MM.1S (cell line): ENCODE data around the gene TREX2.

Experiments
- CTCF ChIP-seq: fragments of 300-600 bp; sonication (generic); IDR thresholded peaks from 2 replicates; pipeline ENCODE4 v1.5.1; 2016; ENCODE audit warnings: antibody characterized with exemption, low read length, mixed read lengths
- EZH2 ChIP-seq: fragments of 300-600 bp; sonication (generic); optimal IDR thresholded peaks from 2 replicates; pipeline ENCODE3; 2017; ENCODE audit warnings: low read depth, mild to moderate bottlenecking, antibody characterized with exemption, low read length, mixed read lengths
- EZH2phosphoT487 ChIP-seq: fragments of 300-600 bp; sonication (generic); IDR thresholded peaks from 2 replicates; pipeline ENCODE4 v1.6.1; 2018; ENCODE audit warnings: antibody characterized with exemption, low read length

- TF ChIP-seq EZH2 (no peak), CTCF (no peak), EZH2phosphoT487 (no peak)
These were observed 37.6 kb downstream of the TREX2 start for GRCh38 chrX:153408221-153408721.
